Fibroblast of the aortic adventitia (primary cell): ENCODE results near the gene SYMPK. TPM values are rescaled to one million over a fixed set of nuclear protein-coding genes. Genes with fewer than 3 reads are reported as not detected.

Source experiments
- DNase-seq: peaks from one replicate; pipeline ENCODE4 v3.0.0-alpha.2; 2010; ENCODE audit warnings: low read depth
- H3K4me3 ChIP-seq: 2 replicates; pipeline ENCODE4 v1.5.1; 2011; ENCODE audit warnings: low read depth, mild to moderate bottlenecking, control low read depth, low read length, moderate library complexity
- total RNA-seq: library from RNA; depleted of rRNA; stranded (reverse); fragments of >200 nt; gene quantifications from 2 replicates; pipeline ENCODE4 v1.2.3, GENCODE V29; 2012; ENCODE audit warnings: low replicate concordance
- TF ChIP-seq, protein P1 (sequence below): IDR thresholded peaks from 2 replicates; pipeline ENCODE4 v1.5.1; 2011; ENCODE audit warnings: mild to moderate bottlenecking, low read length, control low read depth, inconsistent platforms; ENCODE audit not compliant: insufficient read depth

Gene SYMPK
- total RNA-seq, 1 donor = 38.1 TPM

GRCh38 chr19:45785097-45785496, 77.8 kb downstream of the SYMPK start:
- H3K4me3 ChIP-seq = no peak overlapping the region
- no peak for DNase-seq
- TF ChIP-seq, protein P1, sequence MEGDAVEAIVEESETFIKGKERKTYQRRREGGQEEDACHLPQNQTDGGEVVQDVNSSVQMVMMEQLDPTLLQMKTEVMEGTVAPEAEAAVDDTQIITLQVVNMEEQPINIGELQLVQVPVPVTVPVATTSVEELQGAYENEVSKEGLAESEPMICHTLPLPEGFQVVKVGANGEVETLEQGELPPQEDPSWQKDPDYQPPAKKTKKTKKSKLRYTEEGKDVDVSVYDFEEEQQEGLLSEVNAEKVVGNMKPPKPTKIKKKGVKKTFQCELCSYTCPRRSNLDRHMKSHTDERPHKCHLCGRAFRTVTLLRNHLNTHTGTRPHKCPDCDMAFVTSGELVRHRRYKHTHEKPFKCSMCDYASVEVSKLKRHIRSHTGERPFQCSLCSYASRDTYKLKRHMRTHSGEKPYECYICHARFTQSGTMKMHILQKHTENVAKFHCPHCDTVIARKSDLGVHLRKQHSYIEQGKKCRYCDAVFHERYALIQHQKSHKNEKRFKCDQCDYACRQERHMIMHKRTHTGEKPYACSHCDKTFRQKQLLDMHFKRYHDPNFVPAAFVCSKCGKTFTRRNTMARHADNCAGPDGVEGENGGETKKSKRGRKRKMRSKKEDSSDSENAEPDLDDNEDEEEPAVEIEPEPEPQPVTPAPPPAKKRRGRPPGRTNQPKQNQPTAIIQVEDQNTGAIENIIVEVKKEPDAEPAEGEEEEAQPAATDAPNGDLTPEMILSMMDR = no peak

DNA sequence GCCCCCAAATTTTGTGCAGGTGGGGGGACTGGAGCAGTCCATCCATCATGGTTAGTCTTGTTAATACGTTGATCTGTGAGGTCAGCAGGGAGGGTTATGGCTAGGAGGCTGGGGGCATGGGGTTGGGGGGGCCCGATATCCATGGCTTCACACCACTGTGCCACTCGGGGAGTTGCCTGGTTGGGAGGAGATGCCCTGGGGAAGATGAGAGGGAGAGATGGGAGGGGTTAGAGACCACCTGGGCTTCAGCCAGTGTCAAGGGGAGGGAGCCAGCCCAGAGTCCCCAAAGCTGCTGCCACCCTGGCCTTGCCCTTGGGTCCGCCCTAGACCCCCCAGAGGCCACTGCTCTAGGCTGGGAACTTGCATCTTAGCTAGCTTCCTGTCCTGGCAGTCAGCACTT, 78.9 kb downstream of the SYMPK start:
- TF ChIP-seq, protein P1 = no peak
- no peak for DNase-seq
- H3K4me3 ChIP-seq = no peak overlapping the region

- TF ChIP-seq, protein P1 = no peak
- H3K4me3 ChIP-seq = peak overlapping the region; percentile 74
- peak; percentile 80 for DNase-seq
These were observed 79.8 kb downstream of the SYMPK start for GRCh38 chr19:45782820-45783785.

DNA sequence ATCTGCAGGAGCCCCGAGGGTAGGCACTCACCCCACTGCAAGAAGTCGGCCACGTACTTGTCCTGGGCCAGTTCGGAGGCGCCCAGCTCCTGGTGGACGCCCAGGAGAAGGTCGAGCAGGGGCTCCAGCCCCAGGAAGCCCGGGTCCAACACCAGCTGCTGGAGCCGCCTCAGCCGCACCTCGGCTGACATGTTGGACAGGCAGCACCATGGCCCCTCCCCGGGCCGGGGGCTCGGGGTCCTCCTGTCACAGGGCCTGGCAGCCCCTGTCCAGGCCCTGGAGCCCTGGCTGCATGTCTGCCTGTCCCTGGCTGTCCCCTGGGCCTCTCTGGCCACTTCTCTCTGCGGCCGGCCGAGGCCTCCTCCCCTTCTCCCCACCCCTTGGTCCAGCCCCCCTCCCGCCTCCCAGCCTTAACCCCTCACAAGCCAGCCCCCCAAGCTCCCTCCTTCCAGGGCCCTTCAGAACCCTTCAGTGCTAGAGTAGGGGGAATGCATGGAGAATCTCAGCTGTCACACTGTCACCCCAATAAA, 80.7 kb downstream of the SYMPK start, which contains the start of gene DMPK:
TSS of gene DMPK (minus strand) at position 329 of the 530 bp plus-strand sequence. CDS start at position 191, 138 bp downstream.
- H3K4me3 ChIP-seq = peak within 1 kb of the TSS; percentile 74
- peak; percentile 27 for DNase-seq
- TF ChIP-seq, protein P1 = no peak

DNA sequence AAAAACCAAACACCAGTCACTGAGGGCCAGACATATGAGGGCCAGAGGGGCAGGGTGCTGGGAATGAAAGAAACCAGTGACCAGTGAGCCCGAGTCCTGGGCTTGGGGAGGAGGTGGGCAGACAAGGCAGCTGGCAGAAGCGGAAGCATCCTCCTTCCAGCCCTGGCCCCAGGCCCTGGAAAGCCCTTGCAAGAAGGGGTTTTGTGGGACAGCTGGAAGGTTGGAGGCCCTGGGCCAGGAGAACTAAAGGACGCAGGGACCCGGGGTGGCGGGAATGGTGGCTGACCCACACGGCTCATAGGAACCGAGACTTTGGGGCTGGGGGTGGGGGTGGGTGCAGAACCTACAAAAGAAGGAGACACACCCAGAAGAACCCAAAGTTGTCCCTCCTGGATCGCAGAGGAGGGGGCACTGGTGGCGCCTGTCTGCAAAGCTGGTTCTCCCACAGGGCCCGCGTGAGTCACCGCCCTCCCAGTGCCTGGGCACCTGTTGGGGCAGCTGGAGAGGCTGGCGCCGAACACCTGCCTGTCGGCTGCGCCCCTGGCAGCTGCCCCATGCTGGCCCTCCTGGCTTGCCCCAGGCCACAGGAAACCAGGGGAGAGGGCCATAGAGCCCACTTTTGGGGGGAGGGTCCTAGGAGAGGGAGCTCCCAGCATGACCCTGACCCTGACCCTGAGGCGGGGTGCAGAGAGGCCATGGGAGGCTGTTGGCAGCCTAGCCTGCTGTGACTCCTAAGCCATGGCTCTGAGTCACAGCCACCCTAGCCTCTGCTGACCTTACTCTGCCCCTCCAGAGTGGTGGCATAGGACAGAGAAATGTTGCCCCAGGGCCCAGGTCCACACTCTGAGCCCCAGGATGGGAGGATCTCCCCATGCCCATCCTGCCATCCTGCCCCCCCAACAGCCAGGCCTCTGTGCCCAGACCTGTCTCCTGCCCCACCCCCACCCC, 81.5 kb downstream of the SYMPK start:
- peak overlapping the region; percentile 74 for H3K4me3 ChIP-seq
- DNase-seq = no peak
- TF ChIP-seq, protein P1 = no peak
